HL-60 (cell line): ENCODE measurements around the gene PRDM16.

Experiments used
- DNase-seq, 2 experiments: peaks; one replicate each; pipeline ENCODE4 v3.0.0-alpha.2; 2010 to 2020; ENCODE audit warnings: low read depth in 1 of 2, low spot score in 1 of 2
- H3K27ac ChIP-seq: fragments of 250-450 bp; sonication (Bioruptor Pico); replicated peaks from 2 replicates; pipeline ENCODE4 v1.5.1; 2020; ENCODE audit warnings: mild to moderate bottlenecking, moderate library complexity
- H3K27me3 ChIP-seq: fragments of 250-450 bp; sonication (Bioruptor Pico); 2 replicates; pipeline ENCODE4 v1.5.1; 2021; ENCODE audit warnings: mild to moderate bottlenecking, moderate library complexity; ENCODE audit not compliant: insufficient read depth, poor library complexity, severe bottlenecking
- H3K4me3 ChIP-seq: replicated peaks from 2 replicates; pipeline ENCODE4 v1.5.1; 2011; ENCODE audit warnings: mild to moderate bottlenecking, control low read depth, low read length; ENCODE audit not compliant: insufficient read depth
- GABPA ChIP-seq: IDR thresholded peaks from 2 replicates; pipeline ENCODE4 v1.6.1; 2012; ENCODE audit warnings: low read depth
- POLR2AphosphoS5 ChIP-seq: IDR thresholded peaks from 2 replicates; pipeline ENCODE4 v1.6.1; 2012; ENCODE audit warnings: low read depth
- SPI1 ChIP-seq: IDR thresholded peaks from 2 replicates; pipeline ENCODE4 v1.6.1; 2012; ENCODE audit warnings: low read depth, mild to moderate bottlenecking, borderline replicate concordance
- TF ChIP-seq, protein P1 (sequence below): IDR thresholded peaks from 2 replicates; pipeline ENCODE4 v1.6.1; 2012; ENCODE audit warnings: low read depth; ENCODE audit not compliant: insufficient replicate concordance
- TF ChIP-seq, protein P2 (sequence below): IDR thresholded peaks from one replicate; pipeline ENCODE4 v1.5.1; 2011; ENCODE audit warnings: low read length, control low read depth, inconsistent platforms; ENCODE audit not compliant: insufficient read depth

The PRDM16 gene

DNA sequence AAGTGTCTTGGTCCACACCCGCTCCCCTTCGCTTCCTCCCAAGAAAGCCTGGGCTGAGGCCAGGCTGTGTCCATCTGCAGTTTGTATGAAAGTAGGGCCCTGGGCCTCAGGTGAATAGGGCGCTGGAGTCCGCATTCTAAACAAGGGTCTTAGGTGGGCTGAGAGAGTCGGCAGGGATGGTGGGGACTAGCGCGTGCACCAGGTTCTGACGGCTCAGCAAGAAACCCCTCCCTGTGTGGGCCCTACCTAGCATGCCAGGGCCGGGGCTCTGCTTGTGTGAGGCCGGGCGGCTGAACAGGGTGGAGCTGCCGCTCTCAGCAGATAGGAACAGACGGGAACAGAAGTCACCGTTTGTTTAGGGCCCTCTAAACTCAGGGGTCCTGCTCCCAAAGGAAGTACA is 46.0 kb upstream of the PRDM16 start:
- Histone ChIP-seq H3K27me3 (no peaks in the 10 kb centered on the region), H3K4me3 (no peak overlapping the region), H3K27ac (no peak overlapping the region)
- TF ChIP-seq SPI1 (no peak), GABPA (no peak), POLR2AphosphoS5 (no peak)
- TF ChIP-seq, protein P1, sequence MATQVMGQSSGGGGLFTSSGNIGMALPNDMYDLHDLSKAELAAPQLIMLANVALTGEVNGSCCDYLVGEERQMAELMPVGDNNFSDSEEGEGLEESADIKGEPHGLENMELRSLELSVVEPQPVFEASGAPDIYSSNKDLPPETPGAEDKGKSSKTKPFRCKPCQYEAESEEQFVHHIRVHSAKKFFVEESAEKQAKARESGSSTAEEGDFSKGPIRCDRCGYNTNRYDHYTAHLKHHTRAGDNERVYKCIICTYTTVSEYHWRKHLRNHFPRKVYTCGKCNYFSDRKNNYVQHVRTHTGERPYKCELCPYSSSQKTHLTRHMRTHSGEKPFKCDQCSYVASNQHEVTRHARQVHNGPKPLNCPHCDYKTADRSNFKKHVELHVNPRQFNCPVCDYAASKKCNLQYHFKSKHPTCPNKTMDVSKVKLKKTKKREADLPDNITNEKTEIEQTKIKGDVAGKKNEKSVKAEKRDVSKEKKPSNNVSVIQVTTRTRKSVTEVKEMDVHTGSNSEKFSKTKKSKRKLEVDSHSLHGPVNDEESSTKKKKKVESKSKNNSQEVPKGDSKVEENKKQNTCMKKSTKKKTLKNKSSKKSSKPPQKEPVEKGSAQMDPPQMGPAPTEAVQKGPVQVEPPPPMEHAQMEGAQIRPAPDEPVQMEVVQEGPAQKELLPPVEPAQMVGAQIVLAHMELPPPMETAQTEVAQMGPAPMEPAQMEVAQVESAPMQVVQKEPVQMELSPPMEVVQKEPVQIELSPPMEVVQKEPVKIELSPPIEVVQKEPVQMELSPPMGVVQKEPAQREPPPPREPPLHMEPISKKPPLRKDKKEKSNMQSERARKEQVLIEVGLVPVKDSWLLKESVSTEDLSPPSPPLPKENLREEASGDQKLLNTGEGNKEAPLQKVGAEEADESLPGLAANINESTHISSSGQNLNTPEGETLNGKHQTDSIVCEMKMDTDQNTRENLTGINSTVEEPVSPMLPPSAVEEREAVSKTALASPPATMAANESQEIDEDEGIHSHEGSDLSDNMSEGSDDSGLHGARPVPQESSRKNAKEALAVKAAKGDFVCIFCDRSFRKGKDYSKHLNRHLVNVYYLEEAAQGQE: no peak
- TF ChIP-seq, protein P2, sequence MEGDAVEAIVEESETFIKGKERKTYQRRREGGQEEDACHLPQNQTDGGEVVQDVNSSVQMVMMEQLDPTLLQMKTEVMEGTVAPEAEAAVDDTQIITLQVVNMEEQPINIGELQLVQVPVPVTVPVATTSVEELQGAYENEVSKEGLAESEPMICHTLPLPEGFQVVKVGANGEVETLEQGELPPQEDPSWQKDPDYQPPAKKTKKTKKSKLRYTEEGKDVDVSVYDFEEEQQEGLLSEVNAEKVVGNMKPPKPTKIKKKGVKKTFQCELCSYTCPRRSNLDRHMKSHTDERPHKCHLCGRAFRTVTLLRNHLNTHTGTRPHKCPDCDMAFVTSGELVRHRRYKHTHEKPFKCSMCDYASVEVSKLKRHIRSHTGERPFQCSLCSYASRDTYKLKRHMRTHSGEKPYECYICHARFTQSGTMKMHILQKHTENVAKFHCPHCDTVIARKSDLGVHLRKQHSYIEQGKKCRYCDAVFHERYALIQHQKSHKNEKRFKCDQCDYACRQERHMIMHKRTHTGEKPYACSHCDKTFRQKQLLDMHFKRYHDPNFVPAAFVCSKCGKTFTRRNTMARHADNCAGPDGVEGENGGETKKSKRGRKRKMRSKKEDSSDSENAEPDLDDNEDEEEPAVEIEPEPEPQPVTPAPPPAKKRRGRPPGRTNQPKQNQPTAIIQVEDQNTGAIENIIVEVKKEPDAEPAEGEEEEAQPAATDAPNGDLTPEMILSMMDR: no peak
- DNase-seq: no peak

GRCh38 chr1:3024019-3024418 is 45.0 kb upstream of the PRDM16 start:
- TF ChIP-seq GABPA (no peak), SPI1 (no peak), POLR2AphosphoS5 (no peak)
- TF ChIP-seq, protein P2: no peak
- TF ChIP-seq, protein P1: no peak
- DNase-seq: peak in 1 of 2 experiments; percentile 1
- no peak overlapping the region for H3K27ac ChIP-seq
- no peak overlapping the region for H3K4me3 ChIP-seq
- no peaks in the 10 kb centered on the region for H3K27me3 ChIP-seq

DNA sequence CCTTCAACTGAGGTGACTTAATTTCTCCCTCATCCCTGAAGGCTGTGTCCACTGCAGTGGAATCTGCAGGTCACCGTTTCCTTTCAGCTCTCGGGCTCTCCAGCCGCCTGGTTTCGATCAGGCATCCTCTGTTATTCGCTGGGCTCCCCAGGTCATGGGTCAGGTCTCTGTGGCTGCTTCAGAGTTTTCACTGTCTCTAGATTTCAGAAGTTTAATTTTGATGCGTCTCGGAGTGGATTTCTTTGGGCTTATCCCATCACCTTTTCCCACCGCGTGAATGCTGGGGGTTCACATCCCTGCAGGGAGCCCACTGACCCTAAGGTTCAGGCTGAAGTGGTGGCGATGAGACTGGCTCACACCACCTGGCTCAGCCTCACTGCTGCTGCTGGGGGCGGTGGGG is 44.4 kb upstream of the PRDM16 start:
- no peak for DNase-seq
- Histone ChIP-seq H3K27me3 (no peaks in the 10 kb centered on the region), H3K4me3 (no peak overlapping the region), H3K27ac (no peak overlapping the region)
- TF ChIP-seq GABPA: no peak
- TF ChIP-seq, protein P2: no peak
- no peak for TF ChIP-seq SPI1
- TF ChIP-seq, protein P1: no peak
- TF ChIP-seq POLR2AphosphoS5: no peak
